HG03135 (cell line): Measurements from ENCODE around the gene NLRP6.
"Not testable (repeated sequence)": the region's sequence is repeated elsewhere in the genome, so short reads cannot be mapped to it uniquely, and the experiment has no call there.

Experiments
- ATAC-seq: cut with Tn5 transposase; IDR thresholded peaks from one replicate; pipeline ENCODE4 v1.9.1; 2021; ENCODE audit warnings: mild to moderate bottlenecking, moderate library complexity; ENCODE audit not compliant: unreplicated experiment

The NLRP6 gene

DNA sequence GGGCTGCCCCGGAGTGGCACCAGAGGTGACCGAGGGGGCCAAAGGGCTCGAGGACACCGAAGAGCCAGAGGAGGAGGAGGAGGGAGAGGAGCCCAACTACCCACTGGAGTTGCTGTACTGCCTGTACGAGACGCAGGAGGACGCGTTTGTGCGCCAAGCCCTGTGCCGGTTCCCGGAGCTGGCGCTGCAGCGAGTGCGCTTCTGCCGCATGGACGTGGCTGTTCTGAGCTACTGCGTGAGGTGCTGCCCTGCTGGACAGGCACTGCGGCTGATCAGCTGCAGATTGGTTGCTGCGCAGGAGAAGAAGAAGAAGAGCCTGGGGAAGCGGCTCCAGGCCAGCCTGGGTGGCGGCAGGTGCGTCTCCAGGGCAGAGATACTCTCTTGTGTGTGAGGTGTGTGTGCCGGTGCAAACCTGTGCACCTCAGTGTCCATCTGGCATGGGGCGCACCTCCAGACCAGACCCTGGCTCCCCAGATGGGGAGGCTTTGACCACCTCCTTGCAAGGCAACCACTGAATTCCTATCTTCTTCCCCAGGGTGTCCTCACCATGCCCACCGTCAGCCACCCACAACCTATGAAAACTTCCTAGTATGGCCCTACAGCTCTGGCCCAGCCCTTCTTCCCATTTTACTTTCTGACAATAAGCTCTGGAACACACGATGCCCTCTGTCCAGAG lies 3.4 kb downstream of the NLRP6 start:
- no peak for ATAC-seq

DNA sequence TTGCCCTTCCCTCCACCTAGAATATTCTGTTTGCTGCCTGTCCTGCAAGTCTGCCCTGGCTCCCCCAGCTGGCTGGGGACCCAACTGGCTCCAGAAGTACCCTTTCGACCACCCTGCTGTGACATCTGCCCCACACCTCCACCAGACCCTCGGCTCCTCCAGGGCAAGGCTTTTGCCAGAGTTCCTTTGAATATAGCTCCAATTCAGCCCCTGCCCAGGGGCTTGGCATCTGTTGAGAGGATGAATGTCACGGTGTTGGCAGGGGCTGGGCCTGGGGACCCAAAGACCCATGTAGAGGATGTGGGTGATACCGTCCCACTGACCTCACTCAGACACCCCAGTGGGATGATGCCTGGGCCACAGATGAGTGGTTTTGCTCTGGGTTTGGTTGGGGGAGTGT lies 4.0 kb downstream of the NLRP6 start:
- no peak for ATAC-seq

DNA sequence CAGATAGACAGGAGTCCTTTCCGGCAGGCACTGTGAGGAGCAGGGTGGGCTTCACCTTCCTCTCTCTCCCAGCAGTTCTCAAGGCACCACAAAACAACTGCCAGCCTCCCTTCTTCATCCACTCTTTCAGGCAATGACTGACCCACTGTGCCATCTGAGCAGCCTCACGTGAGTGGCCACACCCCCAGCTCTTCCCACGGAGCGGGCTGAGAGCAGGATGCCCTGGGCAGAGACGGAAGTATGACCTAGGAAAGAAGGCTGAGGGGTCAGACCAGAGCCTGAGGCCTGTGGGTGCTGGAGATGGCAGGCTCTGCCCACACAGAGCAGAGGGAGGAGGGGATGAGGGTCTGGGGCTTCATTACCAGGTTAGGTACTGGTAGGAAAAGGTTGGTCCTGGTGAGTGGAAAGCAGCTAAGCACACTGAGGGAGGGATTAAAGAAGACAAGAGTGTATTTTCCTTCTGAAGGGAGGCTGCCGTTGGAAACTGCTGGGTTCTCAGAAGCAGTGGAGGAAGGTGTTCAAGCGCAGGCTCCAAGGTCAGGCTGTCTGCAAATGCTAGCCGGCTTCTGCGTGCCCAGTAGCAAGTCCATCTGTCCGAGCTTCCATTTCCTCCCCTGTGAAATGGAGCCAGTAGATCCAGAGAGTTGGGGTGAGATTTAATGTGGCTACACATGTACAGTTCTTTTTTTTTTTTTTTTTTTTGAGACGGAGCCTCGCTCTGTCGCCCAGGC lies 4.6 kb downstream of the NLRP6 start:
- ATAC-seq: no peak

GRCh38 chr11:283405-284104 lies 5.3 kb downstream of the NLRP6 start:
- no peak for ATAC-seq

- no peak for ATAC-seq
Observed at GRCh38 chr11:284105-285020, 6.2 kb downstream of the NLRP6 start.

DNA sequence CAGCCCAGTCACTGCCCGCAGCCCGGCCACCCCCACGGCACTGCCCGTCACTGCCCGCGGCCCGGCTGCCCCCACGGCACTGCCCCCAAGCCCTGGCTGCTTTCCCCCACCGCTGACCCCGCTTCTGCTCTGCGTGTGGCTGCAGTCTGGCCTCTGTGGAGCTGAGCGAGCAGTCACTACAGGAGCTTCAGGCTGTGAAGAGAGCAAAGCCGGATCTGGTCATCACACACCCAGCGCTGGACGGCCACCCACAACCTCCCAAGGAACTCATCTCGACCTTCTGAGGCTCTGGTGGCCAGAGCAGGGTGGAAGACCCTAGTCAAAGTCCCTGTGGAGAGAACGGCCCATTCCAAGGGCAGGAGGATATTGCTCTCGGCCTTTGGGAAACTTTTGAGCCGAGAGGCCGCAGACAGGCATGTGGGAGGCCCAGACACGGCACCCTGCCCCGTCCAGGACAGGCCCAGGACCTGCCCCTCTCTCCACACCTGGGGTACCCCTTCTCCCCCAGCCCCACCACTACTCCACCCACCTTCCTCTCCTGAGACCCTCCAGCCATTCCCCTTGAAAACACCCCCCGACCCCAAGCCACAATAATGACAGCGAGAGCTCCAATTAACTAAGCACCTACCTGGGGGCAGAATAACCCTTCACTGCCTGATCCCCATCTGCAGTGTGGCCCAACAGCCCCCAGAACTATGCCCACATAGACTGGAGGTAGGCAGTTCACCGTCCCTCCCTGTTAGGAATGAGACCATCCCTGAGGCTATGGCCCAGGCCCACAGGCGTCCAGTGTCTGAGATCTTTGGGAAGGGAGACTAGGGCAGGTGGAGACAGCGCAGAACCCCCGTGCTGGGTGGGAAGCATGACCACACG lies 7.0 kb downstream of the NLRP6 start:
- no peak for ATAC-seq

DNA sequence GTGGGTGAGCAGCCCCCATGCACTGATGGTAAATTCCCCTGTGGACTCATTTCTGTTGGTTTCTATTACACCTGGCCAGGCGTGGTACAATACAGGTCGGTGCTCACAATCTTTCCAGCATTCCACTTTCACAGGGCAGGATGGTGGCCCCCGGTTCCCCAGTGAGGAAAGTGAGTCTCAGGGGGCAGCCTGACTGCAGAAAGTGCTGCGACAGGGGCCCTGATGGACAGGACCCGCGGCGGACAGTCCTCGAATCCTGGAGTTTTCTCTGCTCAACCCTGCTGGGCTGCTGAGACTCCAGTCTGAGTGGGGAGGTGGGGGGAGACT lies 7.7 kb downstream of the NLRP6 start:
- no peak for ATAC-seq

DNA sequence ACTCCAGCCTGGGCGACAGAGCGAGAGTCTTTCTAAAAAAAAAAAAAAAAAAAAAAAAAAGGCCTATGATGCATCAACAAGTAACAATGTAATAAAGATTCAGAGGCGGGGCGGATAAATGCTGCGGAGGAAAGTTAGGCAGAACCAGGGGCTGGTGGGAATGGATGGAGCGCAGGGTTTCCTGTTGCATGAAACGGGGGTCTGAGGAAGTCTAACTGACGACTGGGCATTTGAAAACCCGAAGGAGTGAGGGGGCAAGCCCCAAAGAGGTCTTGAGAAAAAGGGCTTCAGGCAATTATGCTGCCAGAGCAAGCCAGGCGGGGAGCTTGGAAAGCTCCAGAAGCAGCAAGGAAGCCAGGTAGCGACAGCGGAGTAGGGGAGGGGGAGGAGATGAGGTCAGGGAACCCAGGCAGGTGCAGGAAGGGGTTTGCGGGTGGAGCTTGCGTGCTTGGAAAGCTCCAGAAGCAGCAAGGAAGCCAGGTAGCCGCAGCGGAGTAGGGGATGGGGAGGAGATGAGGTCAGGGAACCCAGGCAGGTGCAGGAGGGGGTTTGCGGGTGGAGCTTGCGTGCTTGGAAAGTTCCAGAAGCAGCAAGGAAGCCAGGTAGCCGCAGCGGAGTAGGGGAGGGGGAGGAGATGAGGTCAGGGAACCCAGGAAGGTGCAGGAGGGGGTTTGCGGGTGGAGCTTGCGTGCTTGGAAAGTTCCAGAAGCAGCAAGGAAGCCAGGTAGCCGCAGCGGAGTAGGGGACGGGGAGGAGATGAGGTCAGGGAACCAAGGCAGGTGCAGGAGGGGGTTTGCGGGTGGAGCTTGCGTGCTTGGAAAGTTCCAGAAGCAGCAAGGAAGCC lies 9.0 kb downstream of the NLRP6 start:
- not testable (repeated sequence) for ATAC-seq

DNA sequence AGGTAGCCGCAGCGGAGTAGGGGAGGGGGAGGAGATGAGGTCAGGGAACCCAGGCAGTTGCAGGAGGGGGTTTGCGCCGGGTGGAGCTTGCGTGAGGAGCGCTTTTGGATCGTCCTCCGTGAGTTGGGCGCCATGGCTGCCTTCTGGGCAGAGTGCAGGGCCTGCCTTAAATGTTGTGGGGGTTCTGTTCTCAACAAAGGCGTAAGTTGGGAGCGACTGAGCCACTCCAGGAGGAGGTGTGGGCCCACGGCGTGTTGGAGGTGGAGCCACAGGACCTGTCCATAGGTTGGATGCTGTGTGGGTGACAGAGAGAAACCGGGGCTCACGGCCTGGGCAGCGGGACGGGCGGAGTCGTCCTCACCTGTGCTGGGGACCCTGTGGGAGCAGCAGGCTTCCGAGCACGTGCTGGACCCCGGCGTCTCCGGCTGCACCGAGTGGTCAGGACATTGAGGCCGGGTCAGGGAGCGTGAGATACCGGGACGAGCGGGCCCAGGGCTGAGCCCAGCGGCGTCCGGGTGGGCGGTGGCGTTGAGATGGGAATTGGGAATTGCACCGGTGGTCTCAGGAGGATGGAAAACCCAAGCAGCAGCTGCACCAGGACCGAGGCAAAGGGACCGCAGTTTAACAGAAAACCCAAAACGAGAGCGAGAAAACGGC lies 9.7 kb downstream of the NLRP6 start:
- ATAC-seq: no peak

- no peak for ATAC-seq
Observed at GRCh38 chr11:288478-289397, 10.5 kb downstream of the NLRP6 start, which contains the start of gene PGGHG. Gene PGGHG, plus strand, starts transcription at chr11:289126. Its CDS starts 691 bp downstream, at chr11:289817.

DNA sequence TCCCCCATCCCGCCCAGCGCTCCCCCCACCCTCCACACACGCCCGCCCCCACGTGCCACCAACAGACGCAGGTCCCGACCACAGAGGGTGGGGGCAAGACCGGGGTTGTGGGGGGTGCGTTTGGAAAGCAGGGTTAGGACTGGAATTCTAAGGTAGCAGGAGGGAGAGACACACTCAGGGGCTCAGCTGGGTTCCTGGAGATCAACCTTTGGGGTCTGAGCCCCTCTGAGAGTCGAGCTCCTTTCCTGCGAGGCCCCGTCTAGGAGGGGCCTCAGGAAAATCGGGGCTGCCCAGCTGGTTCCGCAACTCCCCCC lies 11.1 kb downstream of the NLRP6 start:
- no peak for ATAC-seq

- no peak for ATAC-seq
Observed at GRCh38 chr11:289712-290620, 11.8 kb downstream of the NLRP6 start.

DNA sequence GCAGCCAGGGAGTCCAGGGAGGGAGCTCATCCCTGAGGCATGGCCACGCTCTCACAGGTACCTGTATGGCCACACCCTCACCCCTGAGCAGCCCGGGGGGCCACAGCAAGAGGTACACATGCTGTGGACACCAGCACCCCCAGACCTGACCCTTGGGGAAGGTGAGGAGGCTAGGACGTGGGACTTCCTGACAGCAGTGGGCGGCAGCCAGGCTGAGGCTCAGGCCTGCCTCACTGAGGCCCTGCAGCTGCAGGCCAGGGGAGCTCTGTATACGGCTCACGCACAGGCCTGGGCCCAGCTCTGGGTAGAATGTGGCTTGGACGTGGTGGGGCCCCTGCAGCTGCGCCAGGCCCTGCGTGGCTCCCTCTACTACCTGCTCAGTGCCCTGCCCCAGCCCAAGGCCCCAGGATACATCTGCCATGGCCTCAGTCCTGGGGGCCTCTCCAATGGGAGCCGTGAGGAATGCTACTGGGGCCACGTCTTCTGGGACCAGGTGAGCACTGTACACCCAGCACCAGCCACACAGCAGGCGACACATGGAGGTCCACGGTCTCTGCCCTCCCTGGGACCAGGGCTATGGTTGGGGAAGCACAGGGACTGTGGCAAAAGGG lies 12.5 kb downstream of the NLRP6 start:
- ATAC-seq: no peak

DNA sequence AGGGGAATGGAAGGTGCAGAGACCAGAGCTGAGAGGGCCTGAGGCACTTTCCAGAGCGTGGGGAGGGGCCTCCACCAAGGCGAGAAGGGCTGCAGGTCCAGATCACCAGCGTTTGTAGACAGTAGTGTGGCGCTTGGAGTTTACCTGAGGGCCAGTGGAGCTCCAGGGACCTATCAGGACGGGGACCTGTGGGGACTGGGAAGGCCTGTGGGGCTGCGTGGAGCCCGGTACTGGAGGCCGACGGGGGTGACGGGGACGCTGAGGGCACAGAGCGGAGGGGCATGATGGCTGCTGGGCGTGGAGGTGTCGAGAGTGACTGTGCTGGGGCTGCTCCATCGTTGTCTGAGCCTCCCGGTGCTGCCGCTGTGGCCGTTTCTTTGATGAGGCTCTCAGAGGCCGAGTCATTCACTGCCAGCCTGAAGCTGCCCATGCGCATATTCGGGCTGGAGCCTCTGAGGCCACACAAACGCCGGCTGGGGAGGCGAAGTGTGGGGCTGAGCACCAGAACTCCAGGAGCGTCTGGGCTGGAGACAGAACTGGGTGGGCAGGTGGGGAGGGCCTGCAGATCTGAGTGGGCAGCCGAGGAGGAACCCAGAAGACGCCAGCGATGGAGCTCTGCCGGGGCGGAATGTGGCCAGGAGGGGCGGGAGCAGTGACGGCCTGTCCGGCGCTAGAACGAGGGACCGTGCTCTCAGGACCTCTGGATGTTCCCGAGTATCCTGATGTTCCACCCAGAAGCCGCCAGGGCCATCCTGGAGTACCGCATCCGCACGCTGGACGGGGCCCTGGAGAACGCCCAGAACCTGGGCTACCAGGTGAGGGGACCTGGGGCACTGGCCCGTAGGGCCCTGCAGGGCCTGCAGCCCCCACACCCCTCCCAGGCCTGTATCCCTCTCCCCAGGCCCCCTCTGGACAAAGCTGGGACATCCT lies 13.3 kb downstream of the NLRP6 start:
- no peak for ATAC-seq
